Measurements from ENCODE around the gene ZDHHC11B. TPM values are rescaled to one million over a fixed set of nuclear protein-coding genes. Genes with fewer than 3 reads are reported as not detected.
"Not testable (repeated sequence)": the region's sequence is repeated elsewhere in the genome, so short reads cannot be mapped to it uniquely, and the experiment has no call there.

The ZDHHC11B gene, protein sequence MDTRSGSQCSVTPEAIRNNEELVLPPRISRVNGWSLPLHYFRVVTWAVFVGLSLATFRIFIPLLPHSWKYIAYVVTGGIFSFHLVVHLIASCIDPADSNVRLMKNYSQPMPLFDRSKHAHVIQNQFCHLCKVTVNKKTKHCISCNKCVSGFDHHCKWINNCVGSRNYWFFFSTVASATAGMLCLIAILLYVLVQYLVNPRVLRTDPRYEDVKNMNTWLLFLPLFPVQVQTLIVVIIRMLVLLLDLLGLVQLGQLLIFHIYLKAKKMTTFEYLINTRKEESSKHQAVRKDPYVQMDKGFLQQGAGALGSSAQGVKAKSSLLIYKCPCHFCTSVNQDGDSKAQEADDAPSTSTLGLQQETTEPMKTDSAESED
- total RNA-seq: 6.9 TPM
- long read RNA-seq, partial matches to known transcripts: 1 of 8 reads
- long read RNA-seq, other reads (novel, unspliced or antisense): 6 of 8 reads

DNA sequence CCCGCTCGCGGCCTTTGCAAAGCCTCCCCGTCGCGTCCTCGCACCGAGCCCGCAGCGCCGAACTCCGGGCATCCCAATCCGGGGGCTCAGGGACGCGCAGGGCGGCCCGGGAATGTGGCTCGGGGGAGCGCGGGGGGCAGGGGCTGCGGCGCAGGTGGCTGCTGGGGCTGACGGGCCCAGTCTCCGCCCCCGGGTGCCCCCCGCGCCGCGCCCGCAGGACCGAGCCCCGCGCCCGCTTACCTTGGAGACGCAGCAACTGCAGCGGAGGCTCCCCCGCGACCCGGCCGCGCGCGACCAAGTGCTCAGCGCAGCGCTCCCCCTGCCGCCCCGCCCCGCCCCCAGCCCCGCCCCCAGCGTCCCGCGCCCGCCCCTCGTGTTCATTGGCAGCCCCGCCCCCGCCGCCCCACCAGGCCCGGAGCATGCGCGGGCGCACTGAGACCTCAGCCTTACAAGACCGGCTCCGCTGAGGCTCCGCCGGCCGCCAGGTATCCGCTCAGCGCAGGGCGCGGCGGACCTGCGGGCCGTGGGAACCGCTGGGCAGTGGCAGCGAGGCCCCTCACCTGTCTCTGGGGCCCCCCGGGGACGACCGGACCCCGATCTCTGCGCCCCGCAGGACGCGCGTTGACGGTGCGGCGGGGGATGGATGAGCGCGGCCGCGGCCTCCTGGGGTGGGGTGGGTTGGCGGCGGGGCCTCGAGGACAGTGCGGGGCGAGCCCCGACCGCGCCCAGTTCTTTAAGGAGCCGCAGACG is at the start of gene ZDHHC11B:
Gene ZDHHC11B (minus strand): TSS at position 302 of the 750 bp plus-strand sequence. CDS start 17,810 bp downstream, outside the sequence.
- peak; percentile 95 for DNase-seq (ENCODE audit: low spot score)

DNA sequence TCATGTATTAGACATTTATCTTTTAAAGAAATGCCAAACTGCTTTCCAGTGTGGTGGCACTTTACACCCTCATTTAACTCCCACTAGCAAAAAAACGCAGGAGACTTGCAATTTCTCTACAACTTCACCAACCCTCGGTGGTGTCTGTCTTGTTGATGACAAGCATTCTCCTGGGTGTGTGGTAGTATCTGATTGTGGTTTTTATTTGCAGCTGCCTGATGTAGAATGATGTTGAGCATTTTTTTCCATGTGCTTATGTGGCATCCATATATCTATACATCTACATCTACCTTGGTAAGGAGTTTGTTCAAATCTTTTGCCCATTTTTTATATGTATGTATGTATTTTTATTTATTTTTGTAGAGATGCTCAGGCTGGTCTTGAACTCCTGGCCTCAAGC is 49.5 kb upstream of the ZDHHC11B start:
- not testable (repeated sequence) for DNase-seq (ENCODE audit: low spot score)

DNA sequence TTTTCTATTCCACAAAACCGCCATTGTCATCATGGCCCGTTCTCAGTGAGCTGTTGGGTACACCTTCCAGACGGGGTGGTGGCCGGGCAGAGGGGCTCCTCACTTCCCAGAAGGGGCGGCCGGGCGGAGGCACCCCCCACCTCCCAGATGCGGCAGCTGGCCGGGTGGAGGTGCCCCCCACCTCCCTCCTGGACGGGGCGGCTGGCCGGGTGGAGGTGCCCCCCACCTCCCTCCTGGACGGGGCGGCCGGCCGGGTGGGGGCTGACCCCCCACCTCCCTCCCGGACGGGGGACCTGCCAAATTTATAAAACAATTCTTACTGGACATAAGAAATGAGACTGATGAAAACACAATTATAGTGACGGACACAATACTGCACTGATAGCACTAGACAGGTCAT is 43.7 kb upstream of the ZDHHC11B start:
- not testable (repeated sequence) for DNase-seq (ENCODE audit: low spot score)

DNA sequence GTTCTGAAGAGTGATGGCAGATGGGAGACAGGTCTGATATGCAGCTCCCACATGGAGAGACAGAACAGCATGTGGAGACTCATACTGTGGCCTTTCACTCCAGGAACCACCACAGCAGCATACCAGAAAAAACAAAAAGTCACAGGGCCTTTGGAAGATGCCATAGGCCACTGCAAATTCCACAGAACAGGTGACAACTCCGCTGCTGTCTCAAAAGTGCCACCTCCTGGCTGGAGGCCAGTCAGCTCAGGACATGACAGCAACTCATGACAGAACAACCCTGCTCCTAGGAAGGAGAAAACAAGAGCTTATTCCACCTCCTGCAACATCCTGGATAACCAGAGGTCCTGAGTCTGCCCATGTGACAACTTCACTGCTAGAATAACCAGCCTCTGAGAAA is 41.0 kb upstream of the ZDHHC11B start:
- not testable (repeated sequence) for DNase-seq (ENCODE audit: low spot score)

DNA sequence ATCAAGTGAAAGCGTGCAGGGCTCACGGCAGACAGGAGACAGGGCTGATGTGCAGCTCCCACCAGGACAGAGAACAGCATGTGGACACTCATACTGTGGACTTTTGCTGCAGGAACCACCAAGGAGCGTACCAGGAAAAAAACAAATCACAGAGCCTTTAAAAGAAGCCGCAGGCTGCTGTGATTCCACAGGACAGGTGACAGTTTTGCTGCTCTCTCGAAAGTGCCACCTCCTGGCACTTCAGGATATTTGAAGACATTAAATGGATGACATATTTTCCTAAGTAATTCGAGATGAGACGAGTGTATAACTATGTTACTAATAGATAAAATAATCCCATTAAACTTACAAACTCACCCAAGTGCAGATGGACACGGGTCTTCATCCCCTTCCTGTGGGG is 37.0 kb upstream of the ZDHHC11B start:
- DNase-seq (ENCODE audit: low spot score): no peak

DNA sequence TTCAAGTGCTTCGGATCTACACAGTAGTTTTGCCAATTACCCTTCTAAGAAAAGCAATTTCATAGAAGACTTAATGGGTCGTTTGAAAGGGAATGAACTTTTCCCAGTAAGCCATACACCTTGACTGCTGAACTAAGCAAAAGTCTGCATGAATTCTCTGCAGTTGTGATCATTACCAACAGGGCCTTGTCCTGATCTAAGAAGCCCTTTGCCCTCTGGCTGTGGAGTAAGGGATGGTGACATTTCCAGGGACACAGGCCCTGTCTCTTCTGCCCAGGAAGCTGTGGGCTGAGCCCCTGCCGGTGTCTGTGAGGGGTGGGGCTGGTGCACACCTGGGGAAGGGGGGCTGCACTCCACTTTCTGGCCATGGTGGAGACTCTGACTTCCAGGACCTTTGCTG is 35.7 kb upstream of the ZDHHC11B start:
- DNase-seq (ENCODE audit: low spot score): no peak

DNA sequence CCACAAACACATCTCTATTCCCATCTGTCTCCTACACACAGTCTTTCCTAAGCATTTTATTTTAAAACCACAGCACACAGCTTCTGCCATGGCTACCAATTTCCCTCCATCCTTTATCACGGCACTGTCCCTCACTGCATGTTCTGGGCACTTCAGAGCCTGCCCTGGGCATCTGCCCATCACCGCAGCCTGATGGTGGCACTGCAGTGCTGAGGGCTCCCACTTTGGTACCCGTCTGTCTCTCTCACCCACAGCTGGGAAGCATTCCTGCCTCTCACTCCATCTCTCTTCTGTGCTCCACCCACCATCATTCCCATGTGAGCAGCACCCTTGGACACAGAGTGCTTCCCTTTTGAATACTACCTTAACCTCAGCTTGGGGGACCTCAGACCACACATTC is 34.5 kb upstream of the ZDHHC11B start:
- no peak for DNase-seq (ENCODE audit: low spot score)

DNA sequence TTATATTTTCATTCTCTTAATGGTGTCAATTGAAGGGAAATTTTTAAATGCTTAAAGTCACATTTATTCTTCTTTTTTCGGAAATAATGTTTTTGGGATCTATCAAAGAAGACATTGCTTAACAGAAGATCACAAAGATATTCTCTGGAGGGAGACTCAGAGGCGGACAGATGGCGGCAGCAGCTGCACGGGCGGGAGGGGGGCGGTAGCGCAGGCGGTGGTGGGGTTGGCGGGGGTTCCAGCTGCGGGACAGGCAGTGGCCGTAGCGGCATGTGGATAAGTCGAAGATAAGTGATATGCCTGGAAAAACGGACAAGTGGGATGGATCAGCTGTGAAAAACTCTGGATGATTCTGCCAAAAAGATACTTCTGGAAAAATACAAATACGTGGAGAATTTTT is 31.6 kb upstream of the ZDHHC11B start:
- DNase-seq (ENCODE audit: low spot score): no peak

DNA sequence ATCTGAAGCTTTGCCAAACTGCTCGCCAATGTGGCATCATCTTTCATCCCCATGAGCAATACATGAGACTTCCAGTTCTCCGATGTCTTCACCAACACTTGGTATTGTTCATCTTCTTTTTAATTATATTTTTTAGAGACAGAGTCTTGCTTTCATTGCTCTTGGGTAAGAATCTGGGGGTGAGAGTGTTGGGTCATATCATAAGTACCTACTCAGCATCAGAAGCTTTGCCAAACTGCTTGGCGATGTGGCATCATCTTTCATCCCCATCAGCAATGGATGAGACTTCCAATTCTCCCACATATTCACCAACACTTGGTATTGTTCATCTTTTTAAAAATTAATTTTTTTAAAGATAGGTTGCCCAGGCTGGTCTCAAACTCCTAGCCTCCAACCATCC is 30.9 kb upstream of the ZDHHC11B start:
- DNase-seq (ENCODE audit: low spot score): no peak

DNA sequence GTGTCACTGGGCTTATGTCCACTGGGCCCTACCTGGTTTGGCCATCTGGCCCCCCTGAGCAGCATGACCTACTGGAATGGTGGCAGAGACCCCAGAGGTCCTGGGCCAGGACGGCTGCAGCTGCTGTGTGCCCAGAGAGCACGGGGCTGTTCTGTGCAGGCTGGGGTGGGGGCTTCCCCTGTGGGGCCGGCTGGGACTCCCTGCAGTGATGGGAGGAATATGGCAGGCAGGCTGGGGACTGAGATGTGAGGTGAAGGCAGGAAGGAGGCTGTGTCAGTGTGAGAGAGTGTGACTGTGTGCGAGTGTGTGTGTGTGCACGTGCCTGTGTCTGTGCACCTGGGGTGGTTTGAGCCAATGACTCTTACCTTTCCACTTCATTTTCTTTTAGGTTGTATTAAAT is 29.0 kb upstream of the ZDHHC11B start:
- not testable (repeated sequence) for DNase-seq (ENCODE audit: low spot score)

DNA sequence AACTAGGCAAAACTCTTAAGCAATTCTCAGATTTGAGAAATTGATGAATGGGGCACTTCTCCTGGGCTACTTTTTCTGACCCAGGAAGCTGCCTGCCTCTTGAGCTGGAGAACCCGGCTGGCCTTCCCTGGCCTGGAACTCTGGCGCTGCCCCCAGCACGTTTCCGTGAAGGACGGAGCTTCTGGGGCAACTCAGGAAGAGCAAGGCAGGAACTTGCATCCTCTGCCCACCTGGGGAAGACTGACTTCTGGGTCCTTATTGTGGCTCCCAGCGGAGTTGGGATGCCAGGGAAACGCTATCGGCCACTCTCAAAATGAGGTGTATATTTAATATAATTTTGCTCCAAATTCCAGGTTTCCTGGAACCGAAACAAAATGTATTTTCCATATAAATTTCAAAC is 26.9 kb upstream of the ZDHHC11B start:
- not testable (repeated sequence) for DNase-seq (ENCODE audit: low spot score)

DNA sequence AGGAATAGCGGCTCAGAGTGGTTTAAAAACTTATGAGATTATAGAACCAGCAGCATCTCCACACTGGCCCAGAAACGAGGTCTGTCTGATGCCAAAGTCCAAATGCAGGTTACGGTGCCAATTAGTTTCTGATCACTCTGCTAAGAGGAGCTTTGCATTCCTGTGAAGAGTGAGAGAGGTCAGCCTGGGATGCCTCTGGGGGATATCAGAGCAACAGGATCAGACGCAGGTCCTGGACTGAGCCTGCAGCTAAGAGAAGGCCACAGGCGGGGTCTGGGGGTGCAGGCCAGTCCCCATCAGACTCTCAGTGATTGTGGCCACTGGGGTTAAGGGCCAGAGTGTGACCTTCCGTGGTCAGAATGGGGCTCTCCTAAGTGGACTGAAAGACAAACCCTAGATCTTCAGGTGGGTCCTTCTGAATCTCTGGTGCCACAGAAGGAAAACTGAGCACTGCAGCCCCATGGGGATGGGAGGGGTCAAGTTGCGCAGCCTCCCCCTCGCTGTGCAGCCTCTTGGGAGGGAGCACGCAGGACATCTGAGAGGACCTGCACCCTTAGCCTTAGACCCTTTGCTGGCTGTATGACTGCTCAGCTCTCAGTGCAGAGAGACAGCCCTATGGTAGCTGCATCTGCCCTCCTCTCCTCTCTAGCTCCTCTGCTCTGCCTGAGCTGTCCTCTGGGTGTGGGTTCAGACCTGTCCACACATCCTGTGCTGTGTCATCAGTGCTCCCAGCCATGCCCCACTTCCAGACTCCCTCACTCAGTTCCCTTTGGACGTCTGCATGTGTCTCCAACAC is 23.4 kb upstream of the ZDHHC11B start:
- not testable (repeated sequence) for DNase-seq (ENCODE audit: low spot score)

DNA sequence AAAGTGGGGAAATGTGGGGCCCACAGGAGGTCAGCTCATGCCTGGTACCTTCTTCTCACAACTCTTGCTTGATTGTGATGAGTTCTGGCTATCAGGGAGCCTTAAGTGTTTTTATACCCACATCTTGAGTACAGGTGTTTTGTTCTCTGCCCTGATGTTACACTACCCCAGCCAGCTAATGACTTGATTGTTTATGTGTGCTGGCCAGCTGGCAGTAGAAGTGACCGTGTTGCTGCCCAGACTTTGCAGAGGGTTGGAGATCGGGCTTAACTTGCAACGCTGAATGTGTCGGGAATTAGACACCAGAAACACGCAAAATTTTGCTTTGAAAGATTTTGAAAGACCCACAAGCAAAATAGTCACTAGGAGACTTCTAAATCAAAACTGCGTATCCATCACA is 16.9 kb upstream of the ZDHHC11B start:
- DNase-seq (ENCODE audit: low spot score): no peak

DNA sequence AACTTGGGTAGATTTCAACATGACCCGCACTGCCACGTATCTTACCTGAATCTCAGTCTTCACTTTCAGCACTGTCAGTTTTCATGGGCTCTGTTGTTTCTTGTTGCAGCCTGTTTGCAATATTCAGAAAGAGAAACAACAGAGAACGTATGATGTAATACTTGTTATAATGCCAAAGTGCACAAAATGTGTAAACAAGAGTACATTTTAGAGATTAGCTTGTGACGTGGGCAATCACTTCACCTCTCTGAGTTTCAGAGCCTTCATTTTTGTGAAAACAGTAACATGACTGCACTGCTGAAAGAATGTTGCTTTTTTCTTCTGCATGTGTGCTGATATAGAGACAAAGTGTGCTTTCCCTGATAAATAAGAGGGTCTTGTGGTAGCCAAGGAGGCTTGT is 16.5 kb upstream of the ZDHHC11B start:
- not testable (repeated sequence) for DNase-seq (ENCODE audit: low spot score)

DNA sequence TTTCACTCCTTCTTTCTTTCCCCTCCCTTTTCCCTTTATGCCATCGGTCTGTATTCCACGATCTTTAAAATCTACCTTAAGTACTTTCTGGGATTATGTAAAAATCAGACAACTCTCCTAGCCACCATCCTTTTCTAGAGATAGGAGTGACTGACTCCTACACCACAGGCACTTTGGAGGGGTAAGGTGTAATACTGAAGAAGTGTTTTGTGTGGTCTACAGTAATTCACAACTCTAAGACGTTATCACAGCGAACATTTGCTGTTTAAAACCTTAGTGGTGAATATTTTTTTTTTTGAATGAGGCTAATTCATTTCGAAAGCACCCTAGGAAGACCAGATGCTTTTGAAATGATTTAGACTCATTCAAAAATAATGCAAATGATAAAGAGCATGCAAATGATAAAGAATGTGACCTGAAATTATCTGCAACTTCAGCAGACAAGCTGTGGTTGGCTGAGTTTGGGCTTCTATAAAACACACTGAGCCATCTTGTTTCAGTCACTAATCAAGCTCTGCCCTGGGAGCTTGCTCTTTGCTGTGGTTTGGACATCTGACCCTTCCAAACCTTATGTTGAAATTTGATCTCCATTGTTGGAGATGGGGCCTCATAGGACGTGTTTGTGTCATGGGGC is 14.1 kb upstream of the ZDHHC11B start:
- not testable (repeated sequence) for DNase-seq (ENCODE audit: low spot score)

DNA sequence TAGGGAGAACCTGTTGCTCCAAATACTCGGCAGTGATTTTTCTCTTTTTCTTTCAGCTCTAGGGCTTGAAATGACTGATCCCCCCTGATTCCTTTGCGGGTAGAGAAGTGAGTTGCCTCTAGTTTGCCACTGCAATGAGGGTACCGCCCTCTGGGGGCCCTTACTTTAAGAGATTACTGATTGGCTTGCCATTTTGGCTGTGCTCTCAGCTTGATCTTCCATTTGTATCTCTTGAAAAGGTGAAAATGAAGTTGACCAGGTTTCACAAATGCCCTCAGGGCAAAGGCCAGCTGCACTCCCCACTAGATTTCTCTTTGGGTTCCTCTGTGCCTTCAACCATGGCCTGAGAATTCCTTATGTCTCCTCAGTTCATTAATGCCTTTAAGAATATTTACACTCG is 13.5 kb upstream of the ZDHHC11B start:
- DNase-seq (ENCODE audit: low spot score): not testable (repeated sequence)

DNA sequence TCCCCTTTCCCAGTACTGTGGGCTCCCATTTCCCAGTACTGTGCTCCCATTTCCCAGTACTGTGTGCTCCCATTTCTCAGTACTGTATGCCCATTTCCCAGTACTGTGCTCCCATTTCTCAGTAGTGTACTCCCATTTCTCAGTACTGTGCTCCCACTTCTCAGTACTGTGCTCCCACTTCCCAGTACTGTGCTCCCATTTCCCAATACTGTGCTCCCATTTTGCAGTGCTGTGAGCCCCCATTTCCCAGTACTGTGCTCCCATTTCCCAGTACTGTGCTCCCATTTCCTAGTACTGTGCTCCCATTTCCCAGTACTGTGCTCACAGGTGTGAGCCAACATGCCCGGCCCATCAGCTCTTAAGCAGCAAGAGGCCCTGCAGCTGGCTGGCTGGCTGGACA is 11.3 kb upstream of the ZDHHC11B start:
- DNase-seq (ENCODE audit: low spot score): not testable (repeated sequence)

DNA sequence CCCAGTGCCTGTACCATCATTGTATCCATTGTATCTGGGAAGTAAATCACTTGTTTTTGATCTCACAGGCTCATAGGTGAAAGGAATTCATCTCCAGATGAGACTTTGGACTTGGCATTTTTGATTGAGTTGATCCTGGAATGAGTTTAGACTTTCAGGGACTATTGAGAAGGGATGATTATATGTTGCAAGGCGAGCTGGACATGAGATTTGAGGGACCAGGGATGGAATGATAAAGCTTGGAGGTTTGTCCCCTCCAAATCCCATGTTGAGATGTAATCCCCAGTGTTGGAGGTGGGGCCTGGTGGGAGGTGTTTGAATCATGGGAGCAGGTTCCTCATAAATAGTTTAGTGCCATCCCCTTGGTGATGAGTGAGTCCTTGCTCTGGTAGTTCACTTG is 10.4 kb upstream of the ZDHHC11B start:
- DNase-seq (ENCODE audit: low spot score): not testable (repeated sequence)

DNA sequence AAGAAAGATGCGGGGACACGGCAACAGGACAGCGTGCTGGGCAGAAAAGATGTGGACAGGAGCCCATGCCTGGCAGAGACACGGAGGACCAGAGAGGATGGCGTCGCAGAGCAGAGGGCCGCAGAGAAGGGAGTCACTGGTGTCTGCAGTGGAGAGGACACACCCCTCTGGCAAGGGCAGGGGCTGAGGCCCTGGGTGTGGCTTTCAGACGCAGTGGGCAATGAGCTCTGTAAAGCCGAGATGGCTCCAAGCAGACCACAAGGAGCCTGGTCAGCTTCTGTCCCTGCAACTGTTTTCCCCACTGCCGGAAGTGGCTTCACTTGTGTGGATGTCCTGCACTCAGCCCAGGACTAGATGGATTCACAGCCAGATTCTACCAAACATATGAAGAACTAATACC is 4.2 kb upstream of the ZDHHC11B start:
- not testable (repeated sequence) for DNase-seq (ENCODE audit: low spot score)

DNA sequence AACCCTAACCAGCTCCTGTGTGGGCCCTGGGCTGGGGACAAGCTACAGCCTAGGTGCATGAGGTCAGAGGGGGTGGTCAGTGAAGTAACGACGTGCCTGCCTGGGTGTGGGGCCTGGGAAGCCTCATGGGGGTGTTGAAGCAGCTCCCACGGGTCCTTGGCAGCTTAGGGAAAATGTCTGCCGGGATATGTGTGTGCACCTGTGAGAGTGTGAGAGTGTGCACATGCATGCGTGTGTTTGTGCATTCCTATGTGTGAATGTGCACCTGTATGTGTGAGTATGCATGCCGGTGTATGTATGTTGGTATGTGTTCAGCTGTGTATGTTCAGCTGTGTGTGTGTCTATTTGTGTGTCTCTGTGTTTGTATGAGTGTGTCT is 3.3 kb upstream of the ZDHHC11B start:
- not testable (repeated sequence) for DNase-seq (ENCODE audit: low spot score)

DNA sequence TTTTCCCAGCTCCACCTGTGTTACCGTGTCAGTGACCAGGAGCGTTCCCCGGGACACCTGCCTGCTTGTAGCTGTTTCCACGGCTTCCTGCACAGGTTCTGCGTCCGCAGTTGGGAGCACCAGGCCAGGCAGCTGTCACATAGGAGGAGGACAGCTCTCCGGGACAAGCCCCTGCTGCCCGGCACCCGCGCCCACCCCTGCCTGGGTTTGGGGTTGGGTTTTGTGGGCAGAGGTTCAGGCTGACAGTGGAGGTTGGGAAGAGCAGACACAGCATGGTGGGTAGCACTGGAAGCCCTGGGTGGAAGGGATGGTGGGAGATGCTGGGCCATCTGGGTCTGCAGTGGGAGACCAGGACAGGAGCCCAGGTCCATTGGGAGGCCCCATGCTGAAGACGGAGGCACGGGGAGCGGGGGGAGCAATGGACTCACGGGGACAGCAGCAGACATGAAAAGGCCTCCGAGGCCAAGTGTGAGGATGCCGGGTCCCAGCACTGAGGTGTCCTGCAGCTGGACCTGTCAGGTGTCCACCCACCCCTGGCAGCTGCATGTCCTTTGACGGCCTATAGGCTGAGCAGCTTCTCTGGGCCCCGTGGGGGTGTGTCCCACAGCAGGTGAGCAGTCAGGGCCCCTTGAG is 2.8 kb upstream of the ZDHHC11B start:
- DNase-seq (ENCODE audit: low spot score): not testable (repeated sequence)
